Natural killer cell (primary cell): ENCODE results near the gene CRABP2. TPM values are rescaled to one million over a fixed set of nuclear protein-coding genes. Genes with fewer than 3 reads are reported as not detected.

Source experiments
- ATAC-seq, 3 donors: fragments of 150-1000 bp in 2 of 3; fragments of 200-7000 bp in 1 of 3; cut with Tn5 transposase; 1 replicate in 1 of 3; 2 replicates in 2 of 3; pipeline ENCODE4 v1.10.0; 2021; ENCODE audit warnings: mild to moderate bottlenecking in 2 of 3, moderate library complexity in 2 of 3
- DNase-seq, 2 donors: peaks; one replicate each; pipeline versions ENCODE4 v3.0.0 to v3.0.0-alpha.2; 2013 to 2021; ENCODE audit warnings: mixed read lengths in 1 of 2
- H3K27ac ChIP-seq: one replicate; pipeline ENCODE4 v1.5.1; 2013; ENCODE audit warnings: mild to moderate bottlenecking, low read length
- H3K27me3 ChIP-seq: one replicate; pipeline ENCODE4 v1.6.1; 2013; ENCODE audit warnings: low read length; ENCODE audit not compliant: control insufficient read depth, insufficient read depth
- H3K36me3 ChIP-seq: one replicate; pipeline ENCODE4 v1.6.1; 2013; ENCODE audit warnings: low read length; ENCODE audit not compliant: control insufficient read depth, insufficient read depth
- H3K4me1 ChIP-seq: one replicate; pipeline ENCODE4 v1.6.1; 2013; ENCODE audit warnings: low read length; ENCODE audit not compliant: control insufficient read depth, insufficient read depth
- H3K4me3 ChIP-seq: one replicate; pipeline ENCODE4 v1.5.1; 2013; ENCODE audit warnings: low read length
- H3K9me3 ChIP-seq: one replicate; pipeline ENCODE4 v1.6.1; 2013; ENCODE audit warnings: low read length; ENCODE audit not compliant: control insufficient read depth, insufficient read depth
- H3K27ac Mint-ChIP-seq, 2 donors: one replicate each; pipeline ENCODE4 v1.8.0; 2022; ENCODE audit warnings: mild to moderate bottlenecking in 2 of 2, mixed read lengths in 2 of 2, moderate library complexity in 1 of 2
- H3K27me3 Mint-ChIP-seq, 2 donors: one replicate each; pipeline ENCODE4 v1.8.0; 2022; ENCODE audit warnings: low read depth in 2 of 2, mixed read lengths in 2 of 2
- H3K36me3 Mint-ChIP-seq: one replicate; pipeline ENCODE4 v1.8.0; 2022; ENCODE audit warnings: mixed read lengths
- H3K4me1 Mint-ChIP-seq, 2 donors: one replicate each; pipeline ENCODE4 v1.8.0; 2022; ENCODE audit warnings: mixed read lengths in 2 of 2
- H3K4me3 Mint-ChIP-seq: one replicate; pipeline ENCODE4 v1.8.0; 2022; ENCODE audit warnings: mild to moderate bottlenecking, moderate library complexity, mixed read lengths
- H3K9me3 Mint-ChIP-seq, 2 donors: one replicate each; pipeline ENCODE4 v1.8.0; 2022; ENCODE audit warnings: mixed read lengths in 2 of 2
- CTCF ChIP-seq: fragments of 200-600 bp; IDR thresholded peaks from one replicate; pipeline ENCODE4 v1.8.0; 2022; ENCODE audit warnings: antibody characterized with exemption
- WGBS: methylation state at CpG from one replicate; pipeline ENCODE4 v1.1.7; 2013; ENCODE audit warnings: missing lambda C conversion rate; ENCODE audit not compliant: insufficient coverage; 5-methylcytosine and 5-hydroxymethylcytosine counted together
- intact Hi-C: fragments of 100-400 bp; cut with micrococcal nuclease; formaldehyde crosslinking; loops from one replicate; pipeline ENCODE4 v1.14.2; 2022
- total RNA-seq, 4 donors: library from RNA; stranded (reverse); fragments of 120-200 nt in 1 of 4; gene quantifications; one replicate each; pipeline versions ENCODE4 v1.2.3 to v1.2.4, GENCODE V29; 2013 to 2022

Gene CRABP2
- total RNA-seq, 3 donors from 2014 or later (not counting 1 experiment from before 2014, with no cell fraction given), result 3.0 to 3.8 (median 3.0) TPM

- Mint-ChIP-seq H3K9me3 (no peaks in the 10 kb centered on the region), H3K27ac (no peak overlapping the region), H3K4me1 (peaks cover 5 to 17% of the 10 kb centered on the region in 2 donors), H3K36me3 (no peaks in the 10 kb centered on the region), H3K4me3 (no peak overlapping the region), H3K27me3 (peaks cover 47 to 49% of the 10 kb centered on the region in 2 donors)
- Histone ChIP-seq H3K4me3 (no peak overlapping the region), H3K9me3 (no peaks in the 10 kb centered on the region), H3K36me3 (no peaks in the 10 kb centered on the region), H3K27ac (no peak overlapping the region), H3K4me1 (peaks cover 13% of the 10 kb centered on the region), H3K27me3 (peaks cover 40% of the 10 kb centered on the region)
- 6% methylated on average over 20 of the region's 22 CpGs for WGBS
- DNase-seq (peak in 1 of 2 donors; percentile 65), ATAC-seq (peak; percentile 24 to 56 (median 44))
- peak; percentile 52 for TF ChIP-seq CTCF
- intact Hi-C loops, result loop anchor here (5.0 kb wide), 1 partner anchor 51 kb away; no protein-coding TSS in a partner anchor
Measured at GRCh38 chr1:156677616-156678596, 27.5 kb downstream of the CRABP2 start.

- intact Hi-C loops, result loop anchor here (5.0 kb wide), 1 partner anchor 50 kb away; no protein-coding TSS in a partner anchor
- no peak for ATAC-seq
- H3K36me3 Mint-ChIP-seq, result no peaks in the 10 kb centered on the region
- H3K27me3 ChIP-seq, result peaks cover 40% of the 10 kb centered on the region
- WGBS, result 4% methylated on average over 70 of the region's 70 CpGs
- H3K27me3 Mint-ChIP-seq, result peaks cover 52 to 56% of the 10 kb centered on the region in 2 donors
- H3K9me3 Mint-ChIP-seq, result no peaks in the 10 kb centered on the region
- no peaks in the 10 kb centered on the region for H3K36me3 ChIP-seq
- peaks cover 5 to 17% of the 10 kb centered on the region in 2 donors for H3K4me1 Mint-ChIP-seq
- no peak within 1 kb of the TSS for H3K4me3 ChIP-seq
- no peak for DNase-seq
- peaks cover 10% of the 10 kb centered on the region for H3K4me1 ChIP-seq
- no peak within 1 kb of the TSS for H3K4me3 Mint-ChIP-seq
- H3K9me3 ChIP-seq, result no peaks in the 10 kb centered on the region
- no peak within 1 kb of the TSS for H3K27ac ChIP-seq
- H3K27ac Mint-ChIP-seq, result no peak within 1 kb of the TSS
- TF ChIP-seq CTCF, result no peak
Measured at GRCh38 chr1:156676820-156677615, 28.4 kb downstream of the CRABP2 start, which contains the start of gene NES. TSS of gene NES (minus strand) at chr1:156677407. CDS start at chr1:156677264, 143 bp downstream.

GRCh38 chr1:156676114-156676819 lies 29.1 kb downstream of the CRABP2 start:
- peaks cover 39% of the 10 kb centered on the region for H3K27me3 ChIP-seq
- 27% methylated on average over 49 of the region's 49 CpGs for WGBS
- no peak for DNase-seq
- no peak overlapping the region for H3K4me3 Mint-ChIP-seq
- no peaks in the 10 kb centered on the region for H3K36me3 Mint-ChIP-seq
- TF ChIP-seq CTCF, result no peak
- H3K4me3 ChIP-seq, result no peak overlapping the region
- H3K9me3 Mint-ChIP-seq, result no peaks in the 10 kb centered on the region
- H3K27ac ChIP-seq, result no peak overlapping the region
- peaks cover 5 to 17% of the 10 kb centered on the region in 2 donors for H3K4me1 Mint-ChIP-seq
- intact Hi-C loops, result loop anchor here (5.0 kb wide), 1 partner anchor 49 kb away; no protein-coding TSS in a partner anchor
- no peaks in the 10 kb centered on the region for H3K9me3 ChIP-seq
- peaks cover 10% of the 10 kb centered on the region for H3K4me1 ChIP-seq
- H3K27ac Mint-ChIP-seq, result no peak overlapping the region
- no peaks in the 10 kb centered on the region for H3K36me3 ChIP-seq
- no peak for ATAC-seq
- H3K27me3 Mint-ChIP-seq, result peaks cover 54 to 57% of the 10 kb centered on the region in 2 donors
